C4-2B (cell line): ENCODE measurements around the gene TBC1D10A.

Source experiments
- CTCF ChIP-seq: fragments of 450-650 bp; conservative IDR thresholded peaks from 2 replicates; pipeline ENCODE4 v1.5.1; 2017; ENCODE audit warnings: mild to moderate bottlenecking
- ZFX ChIP-seq: fragments of 450-650 bp; IDR thresholded peaks from 2 replicates; pipeline ENCODE4 v1.6.1; 2017

- TF ChIP-seq CTCF: no peak
- TF ChIP-seq ZFX: no peak
Observed at GRCh38 chr22:30318799-30319419, 7.8 kb downstream of the TBC1D10A start.
